H9 (cell line): ENCODE data around the gene CCDC198. TPM values are rescaled to one million over a fixed set of nuclear protein-coding genes. Genes with fewer than 3 reads are reported as not detected.

Experiments
- DNase-seq: peaks from one replicate; pipeline ENCODE4 v3.0.0-alpha.2; 2017
- H2AFZ ChIP-seq: one replicate; pipeline ENCODE4 v1.6.1; 2013; ENCODE audit warnings: mild to moderate bottlenecking, low read length, control low read depth, moderate library complexity
- H2AK5ac ChIP-seq: 2 replicates; pipeline ENCODE4 v1.6.1; 2013; ENCODE audit warnings: low read length, control low read depth, mixed read lengths; ENCODE audit not compliant: insufficient read length
- H2BK120ac ChIP-seq: one replicate; pipeline ENCODE4 v1.6.1; 2013; ENCODE audit warnings: low read depth, mild to moderate bottlenecking, low read length, control low read depth, inconsistent platforms; ENCODE audit not compliant: poor library complexity, severe bottlenecking
- H2BK12ac ChIP-seq: 2 replicates; pipeline ENCODE4 v1.6.1; 2013; ENCODE audit warnings: low read length, control low read depth, mixed read lengths, low read depth; ENCODE audit not compliant: insufficient read length
- H2BK15ac ChIP-seq: 2 replicates; pipeline ENCODE4 v1.6.1; 2013; ENCODE audit warnings: low read depth, low read length, control low read depth
- H2BK20ac ChIP-seq: one replicate; pipeline ENCODE4 v1.6.1; 2013; ENCODE audit warnings: low read depth, mild to moderate bottlenecking, low read length, control low read depth, inconsistent platforms; ENCODE audit not compliant: poor library complexity, severe bottlenecking
- H2BK5ac ChIP-seq: 2 replicates; pipeline ENCODE4 v1.6.1; 2013; ENCODE audit warnings: low read length, control low read depth, mixed read lengths; ENCODE audit not compliant: insufficient read length
- H3K14ac ChIP-seq: 2 replicates; pipeline ENCODE4 v1.6.1; 2013; ENCODE audit warnings: low read length, control low read depth; ENCODE audit not compliant: insufficient read depth
- H3K18ac ChIP-seq: 2 replicates; pipeline ENCODE4 v1.6.1; 2013; ENCODE audit warnings: low read depth, mild to moderate bottlenecking, mixed read lengths, low read length, control low read depth; ENCODE audit not compliant: insufficient read length
- H3K23ac ChIP-seq: 2 replicates; pipeline ENCODE4 v1.6.1; 2013; ENCODE audit warnings: low read length, control low read depth, mixed read lengths, low read depth; ENCODE audit not compliant: insufficient read length
- H3K23me2 ChIP-seq: 2 replicates; pipeline ENCODE4 v1.6.1; 2013; ENCODE audit warnings: low read depth, mild to moderate bottlenecking, mixed read lengths, low read length, control low read depth; ENCODE audit not compliant: insufficient read length, poor library complexity, severe bottlenecking
- H3K27ac ChIP-seq: 2 replicates; pipeline ENCODE4 v1.5.1; 2013; ENCODE audit warnings: low read length, control low read depth, mixed read lengths, low read depth; ENCODE audit not compliant: insufficient read length
- H3K27me3 ChIP-seq: 2 replicates; pipeline ENCODE4 v1.6.1; 2013; ENCODE audit warnings: low read length, control low read depth, inconsistent platforms; ENCODE audit not compliant: insufficient read depth
- H3K4ac ChIP-seq: 2 replicates; pipeline ENCODE4 v1.6.1; 2013; ENCODE audit warnings: low read depth, mild to moderate bottlenecking, control low read depth, inconsistent platforms, low read length, moderate library complexity
- H3K4me1 ChIP-seq: 2 replicates; pipeline ENCODE4 v1.6.1; 2013; ENCODE audit warnings: low read length, control low read depth, inconsistent platforms; ENCODE audit not compliant: insufficient read depth
- H3K4me2 ChIP-seq: 2 replicates; pipeline ENCODE4 v1.6.1; 2013; ENCODE audit warnings: low read length, control low read depth, mixed read lengths; ENCODE audit not compliant: insufficient read length, insufficient read depth
- H3K56ac ChIP-seq: 2 replicates; pipeline ENCODE4 v1.6.1; 2013; ENCODE audit warnings: low read depth, mild to moderate bottlenecking, mixed read lengths, low read length, control low read depth; ENCODE audit not compliant: insufficient read length
- H3K79me1 ChIP-seq: 2 replicates; pipeline ENCODE4 v1.6.1; 2013; ENCODE audit warnings: low read depth, mild to moderate bottlenecking, moderate library complexity, low read length, control low read depth, inconsistent platforms; ENCODE audit not compliant: insufficient read depth, poor library complexity, severe bottlenecking
- H3K79me2 ChIP-seq: 2 replicates; pipeline ENCODE4 v1.6.1; 2013; ENCODE audit warnings: low read length, control low read depth, inconsistent platforms; ENCODE audit not compliant: insufficient read depth
- H3K9ac ChIP-seq: 2 replicates; pipeline ENCODE4 v1.6.1; 2013; ENCODE audit warnings: low read length, control low read depth, mixed read lengths; ENCODE audit not compliant: insufficient read length; ENCODE audit errors: extremely low read depth
- H3K9me3 ChIP-seq: one replicate; pipeline ENCODE4 v1.6.1; 2013; ENCODE audit warnings: low read depth, low read length, inconsistent platforms; ENCODE audit not compliant: control insufficient read depth
- H3T11ph ChIP-seq: one replicate; pipeline ENCODE4 v1.6.1; 2013; ENCODE audit warnings: mild to moderate bottlenecking, low read length, control low read depth, inconsistent platforms
- H4K20me1 ChIP-seq: one replicate; pipeline ENCODE4 v1.6.1; 2013; ENCODE audit not compliant: control insufficient read depth, insufficient read length, insufficient read depth
- H4K5ac ChIP-seq: 2 replicates; pipeline ENCODE4 v1.6.1; 2013; ENCODE audit warnings: low read depth, mild to moderate bottlenecking, mixed read lengths, low read length, control low read depth; ENCODE audit not compliant: insufficient read length
- H4K8ac ChIP-seq: replicated peaks from 2 replicates; pipeline ENCODE4 v1.6.1; 2013; ENCODE audit warnings: low read length, control low read depth, mixed read lengths, low read depth; ENCODE audit not compliant: insufficient read length
- H4K91ac ChIP-seq: 2 replicates; pipeline ENCODE4 v1.6.1; 2013; ENCODE audit warnings: low read depth, mild to moderate bottlenecking, moderate library complexity, mixed read lengths, low read length, control low read depth; ENCODE audit not compliant: insufficient read length
- H3K27ac Mint-ChIP-seq, 3 experiments: 2 replicates in 2 of 3; 3 replicates in 1 of 3; pipeline ENCODE4 v1.8.0; 2020 to 2021; ENCODE audit warnings: mixed read lengths in 3 of 3, mild to moderate bottlenecking in 1 of 3, moderate library complexity in 1 of 3
- H3K27me3 Mint-ChIP-seq: 2 replicates; pipeline ENCODE4 v1.8.0; 2021; ENCODE audit warnings: low read depth, mild to moderate bottlenecking, moderate library complexity, mixed read lengths
- H3K36me3 Mint-ChIP-seq, 3 experiments: 2 replicates in 2 of 3; 3 replicates in 1 of 3; pipeline ENCODE4 v1.8.0; 2020 to 2021; ENCODE audit warnings: low read depth in 3 of 3, mixed read lengths in 3 of 3; ENCODE audit not compliant: insufficient read depth in 1 of 3
- H3K4me1 Mint-ChIP-seq, 2 experiments: 2 replicates each; pipeline ENCODE4 v1.8.0; 2020; ENCODE audit warnings: mixed read lengths in 2 of 2
- H3K4me3 Mint-ChIP-seq, 2 experiments: 2 replicates in 1 of 2; 3 replicates in 1 of 2; pipeline ENCODE4 v1.8.0; 2020 to 2021; ENCODE audit warnings: mild to moderate bottlenecking in 2 of 2, mixed read lengths in 2 of 2, moderate library complexity in 1 of 2
- H3K9me3 Mint-ChIP-seq, 2 experiments: 2 replicates in 1 of 2; 3 replicates in 1 of 2; pipeline ENCODE4 v1.8.0; 2020; ENCODE audit warnings: mild to moderate bottlenecking in 2 of 2, mixed read lengths in 2 of 2, moderate library complexity in 1 of 2
- CTCF ChIP-seq: fragments of 200-600 bp; sonication (generic); conservative IDR thresholded peaks from 3 replicates; pipeline ENCODE4 v1.8.0; 2021; ENCODE audit warnings: antibody characterized with exemption, mild to moderate bottlenecking
- WGBS: extraction: QIAGEN DNeasy Blood & Tissue Kit; methylation state at CpG from one replicate; pipeline ENCODE4 v1.1.7; 2013; ENCODE audit warnings: missing lambda C conversion rate, low lambda C conversion rate, mixed read lengths; ENCODE audit not compliant: insufficient read length; ENCODE audit errors: extremely low coverage; 5-methylcytosine and 5-hydroxymethylcytosine counted together
- total RNA-seq: library from RNA; stranded (reverse); gene quantifications from 2 replicates; pipeline ENCODE4 v1.2.1, GENCODE V29; 2021

Gene CCDC198
- total RNA-seq, 1 experiment from 2014 or later, result not detected

GRCh38 chr14:57508756-57509155 is 15.1 kb upstream of the CCDC198 start:
- no peaks in the 10 kb centered on the region for H3K27me3 ChIP-seq

More at GRCh38 chr14:57508756-57509155, 15.1 kb upstream of the CCDC198 start:
- Mint-ChIP-seq H3K4me3 (no peak overlapping the region), H3K27me3 (no peaks in the 10 kb centered on the region), H3K9me3 (peaks cover 0 to 3% of the 10 kb centered on the region in 2 experiments; a peak in 1 of 5 replicates), H3K4me1 (no peaks in the 10 kb centered on the region), H3K36me3 (no peaks in the 10 kb centered on the region), H3K27ac (no peak overlapping the region)
- Histone ChIP-seq H2AFZ (no peak overlapping the region), H3K14ac (no peak overlapping the region), H4K8ac (no peak overlapping the region), H3K79me2 (no peaks in the 10 kb centered on the region), H4K5ac (no peak overlapping the region), H3K9ac (no peak overlapping the region), H3K4me1 (no peaks in the 10 kb centered on the region), H3T11ph (no peak overlapping the region), H3K4ac (no peak overlapping the region), H2BK5ac (no peak overlapping the region), H3K23ac (no peak overlapping the region), H3K4me2 (no peak overlapping the region), H2BK20ac (no peak overlapping the region), H3K27ac (no peak overlapping the region), H3K56ac (no peak overlapping the region), H3K18ac (no peak overlapping the region), H3K23me2 (no peaks in the 10 kb centered on the region), H2BK120ac (no peak overlapping the region), H2BK12ac (no peak overlapping the region), H4K20me1 (no peaks in the 10 kb centered on the region), H2BK15ac (no peak overlapping the region), H4K91ac (no peak overlapping the region), H2AK5ac (no peak overlapping the region), H3K79me1 (no peaks in the 10 kb centered on the region), H3K9me3 (no peaks in the 10 kb centered on the region)
- no peak for TF ChIP-seq CTCF
- WGBS, result no CpG with 5 or more reads among the region's 2 CpGs
- no peak for DNase-seq
